Measurements from ENCODE around the gene PLXNC1.

GRCh38 chr12:94103986-94104385 lies 44.4 kb upstream of the PLXNC1 start:
- no peak for TF ChIP-seq CTCF (IDR thresholded peaks at IDR 0.05)
- TF ChIP-seq POLR2AphosphoS5 (IDR thresholded peaks at IDR 0.05): no peak

Data from upper lobe of left lung (tissue), 4 donors.